ENCODE results near the gene FAM9C.
"Not testable (repeated sequence)": the region's sequence is repeated elsewhere in the genome, so short reads cannot be mapped to it uniquely, and the experiment has no call there.

The FAM9C gene

GRCh38 chrX:13044441-13044840 lies at the start of gene FAM9C:
Gene FAM9C, minus strand, starts transcription at chrX:13044620. Its CDS starts 831 bp downstream, at chrX:13043789.
- DNase-seq = no peak

- DNase-seq = no peak
Observed at GRCh38 chrX:13093529-13094140, 49.2 kb upstream of the FAM9C start.

DNA sequence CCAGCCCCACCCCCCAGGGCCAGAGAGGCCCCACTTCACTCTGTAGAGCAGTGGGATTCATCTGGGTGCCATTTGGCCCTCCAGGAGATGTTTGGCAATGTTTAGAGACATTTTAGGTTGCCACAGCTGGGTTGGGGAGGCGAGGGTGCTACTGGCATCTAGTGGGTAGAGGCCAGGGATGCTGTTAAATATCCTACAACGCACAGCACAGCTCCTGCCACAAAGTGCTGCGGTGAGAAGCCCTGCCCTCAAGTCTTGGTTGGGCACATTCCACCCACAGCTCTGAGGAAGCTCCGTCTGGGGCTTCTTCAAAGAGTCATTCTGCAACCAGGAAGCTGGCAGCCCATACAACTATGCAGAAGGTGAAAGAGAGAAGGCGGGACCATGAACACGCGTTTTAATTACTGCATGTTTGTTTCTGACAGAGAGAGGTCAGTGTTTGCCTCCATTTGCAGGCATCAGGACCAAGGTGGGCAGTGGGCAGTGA lies 48.1 kb upstream of the FAM9C start:
- no peak for DNase-seq

- no peak for DNase-seq
Observed at GRCh38 chrX:13091111-13091765, 46.8 kb upstream of the FAM9C start.

DNA sequence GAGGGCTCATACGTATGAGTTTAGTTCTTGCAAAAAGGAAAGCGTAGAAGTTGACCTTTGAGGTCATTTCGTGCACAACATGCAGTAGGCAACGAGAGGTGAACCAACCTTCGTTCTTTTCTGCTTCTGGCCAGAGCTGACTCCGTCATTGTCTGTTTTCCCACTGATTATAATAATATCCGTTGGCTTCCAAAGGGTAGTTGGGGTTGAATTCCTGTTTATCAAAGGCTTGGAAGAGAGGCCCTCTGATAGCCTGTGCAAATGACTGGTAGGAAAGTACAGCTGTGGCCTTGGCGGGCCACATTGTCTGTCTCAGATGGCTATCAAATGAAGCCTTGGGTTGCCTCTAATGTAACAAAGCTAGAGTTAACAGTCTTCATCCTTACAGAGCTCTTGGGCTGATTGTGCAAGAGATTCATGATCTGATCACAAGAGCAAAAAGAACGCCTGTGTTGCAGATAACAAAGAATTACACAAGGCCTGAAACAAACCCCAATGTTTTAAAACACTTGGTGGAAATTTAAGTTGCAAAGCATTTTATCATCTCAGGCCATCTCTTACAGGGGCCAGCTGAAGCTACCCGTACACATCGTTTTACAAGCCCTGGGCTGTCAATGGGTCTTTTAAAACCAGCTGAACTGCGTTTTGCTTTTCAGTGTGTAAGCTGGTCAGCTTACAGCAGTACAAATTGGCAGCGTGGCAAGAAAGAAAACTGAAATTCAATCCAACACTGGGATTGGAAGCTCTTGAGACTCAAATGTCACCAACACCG lies 46.1 kb upstream of the FAM9C start:
- no peak for DNase-seq

GRCh38 chrX:13090027-13090338 lies 45.6 kb upstream of the FAM9C start:
- no peak for DNase-seq

- no peak for DNase-seq
Observed at GRCh38 chrX:13088156-13088487, 43.7 kb upstream of the FAM9C start.

GRCh38 chrX:13087322-13088155 lies 43.1 kb upstream of the FAM9C start:
- no peak for DNase-seq

GRCh38 chrX:13086793-13087321 lies 42.4 kb upstream of the FAM9C start:
- not testable (repeated sequence) for DNase-seq

- no peak for DNase-seq
Observed at GRCh38 chrX:13086076-13086475, 41.7 kb upstream of the FAM9C start.

DNA sequence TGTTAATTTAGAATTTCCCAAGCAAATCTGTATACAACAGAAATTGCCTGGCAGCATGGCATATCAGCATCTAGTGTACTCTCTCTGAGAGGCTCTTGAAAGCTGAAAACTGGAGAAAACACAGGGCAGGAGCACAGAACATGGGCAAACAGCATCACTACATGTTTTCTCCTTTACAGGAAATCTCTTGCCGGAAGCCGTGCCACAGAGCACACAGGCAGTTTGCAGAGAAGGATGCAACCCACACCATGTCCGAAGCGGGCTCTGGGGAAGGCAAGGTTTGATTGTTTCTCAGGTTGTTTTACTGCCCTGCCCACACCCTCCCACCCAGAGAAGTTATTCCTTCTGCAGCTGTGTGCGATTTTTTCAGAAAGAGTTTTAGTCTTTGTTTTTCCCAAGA lies 41.1 kb upstream of the FAM9C start:
- DNase-seq = no peak

GRCh38 chrX:13084611-13085010 lies 40.2 kb upstream of the FAM9C start:
- DNase-seq = no peak

DNA sequence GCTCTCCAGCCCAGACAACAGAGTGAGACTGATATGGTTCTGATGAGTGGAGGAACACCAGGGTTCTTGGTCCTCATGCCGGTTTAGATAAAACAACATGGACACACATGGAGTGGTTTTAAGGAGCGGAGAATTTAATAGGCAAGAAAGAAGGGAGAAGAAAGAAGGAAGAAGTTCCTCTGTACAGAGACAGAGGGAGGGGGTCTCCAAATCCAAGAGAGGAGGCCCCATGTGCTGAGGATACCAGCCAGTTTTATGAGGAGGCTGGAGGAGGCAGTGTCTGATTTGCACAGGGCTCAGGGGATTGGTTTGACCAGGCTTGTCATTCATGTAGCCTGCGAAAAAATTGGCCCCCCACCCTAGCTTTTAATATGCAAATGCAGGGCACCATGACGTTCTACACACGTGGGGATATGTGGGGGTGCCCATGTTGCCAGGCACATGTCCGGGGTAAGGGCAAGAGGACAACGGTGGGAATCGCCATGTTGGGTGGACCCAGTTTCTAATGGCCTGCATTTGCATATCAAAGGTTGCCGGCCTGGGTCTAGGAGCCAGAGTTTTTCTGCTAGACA lies 39.4 kb upstream of the FAM9C start:
- DNase-seq = not testable (repeated sequence)

DNA sequence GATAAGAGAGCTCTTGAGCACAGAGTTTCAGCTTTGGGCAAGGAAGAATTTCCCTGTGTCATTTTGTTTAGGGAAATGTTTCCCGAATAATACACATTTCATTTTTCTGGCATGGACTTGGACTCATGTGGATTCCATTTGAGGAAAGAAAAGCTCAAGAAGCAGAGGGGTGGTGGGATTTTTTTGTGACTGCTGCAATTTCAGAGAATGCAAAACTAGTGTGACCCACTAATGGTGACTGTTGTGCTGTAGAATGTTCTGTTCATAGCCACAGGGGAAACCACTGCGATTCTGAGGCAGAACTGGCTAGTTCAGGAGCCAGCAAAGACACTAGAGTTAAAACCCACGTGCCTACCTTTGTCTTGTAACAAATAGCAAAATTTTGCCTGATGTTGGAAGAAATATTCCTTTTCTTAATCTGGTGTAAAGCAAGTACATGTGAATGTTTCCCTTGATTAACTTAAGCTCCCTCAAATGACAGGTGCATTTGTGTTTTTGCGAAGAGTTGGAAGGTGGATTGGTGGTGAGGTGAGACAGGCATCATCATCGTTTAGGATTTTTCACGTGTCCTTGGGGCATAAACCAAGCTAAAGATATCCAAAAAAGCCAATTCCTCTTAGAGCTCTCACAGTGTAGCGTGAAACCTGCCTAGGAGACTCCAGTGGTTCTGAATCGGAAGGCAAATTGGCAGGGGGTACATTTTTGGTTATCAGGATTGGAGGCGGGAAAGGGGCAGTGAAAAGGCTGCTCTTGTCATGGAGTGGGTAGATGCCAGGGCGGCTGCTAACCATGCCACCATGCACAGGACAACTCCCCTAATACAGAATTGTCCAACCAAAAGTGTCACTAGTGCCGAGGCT lies 38.0 kb upstream of the FAM9C start:
- no peak for DNase-seq

- DNase-seq = no peak
Observed at GRCh38 chrX:13081395-13082205, 37.2 kb upstream of the FAM9C start.

GRCh38 chrX:13080128-13080795 lies 35.8 kb upstream of the FAM9C start:
- DNase-seq = no peak

DNA sequence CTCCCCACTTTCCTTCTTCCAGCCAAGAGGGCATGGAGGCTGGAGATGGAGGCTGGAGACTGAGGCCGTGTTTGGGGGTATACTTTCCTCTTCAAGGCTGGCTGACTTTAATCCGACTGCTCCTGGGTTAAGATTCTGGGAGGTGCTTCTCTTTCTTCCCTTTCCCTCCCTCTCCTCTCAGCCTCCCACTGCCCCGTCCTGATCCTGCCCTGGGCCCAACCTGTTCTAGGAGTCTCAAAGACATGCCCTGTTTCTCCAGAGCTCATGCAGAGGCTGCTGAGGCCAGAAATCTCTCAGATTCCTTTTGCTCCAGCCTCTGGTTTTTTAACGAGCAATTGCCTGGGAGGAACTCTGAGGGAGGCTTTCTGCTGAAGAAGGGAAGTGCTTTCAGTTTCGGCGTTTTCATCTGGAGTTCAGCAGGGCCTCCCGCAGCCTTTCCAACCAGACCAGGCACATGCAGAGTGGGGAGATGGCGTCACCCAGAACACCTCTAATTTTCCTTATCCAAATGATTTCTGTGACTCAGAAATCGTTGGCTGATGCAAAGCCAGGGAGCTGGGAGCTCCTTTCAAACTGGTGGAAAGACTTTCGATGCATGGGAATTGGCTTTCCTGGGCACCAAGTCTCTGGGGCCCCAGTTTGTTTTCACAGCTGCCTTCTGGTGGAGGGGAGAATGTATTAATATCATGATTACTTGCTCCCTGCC lies 34.5 kb upstream of the FAM9C start:
- no peak for DNase-seq

GRCh38 chrX:13077168-13077567 lies 32.7 kb upstream of the FAM9C start:
- DNase-seq = no peak

DNA sequence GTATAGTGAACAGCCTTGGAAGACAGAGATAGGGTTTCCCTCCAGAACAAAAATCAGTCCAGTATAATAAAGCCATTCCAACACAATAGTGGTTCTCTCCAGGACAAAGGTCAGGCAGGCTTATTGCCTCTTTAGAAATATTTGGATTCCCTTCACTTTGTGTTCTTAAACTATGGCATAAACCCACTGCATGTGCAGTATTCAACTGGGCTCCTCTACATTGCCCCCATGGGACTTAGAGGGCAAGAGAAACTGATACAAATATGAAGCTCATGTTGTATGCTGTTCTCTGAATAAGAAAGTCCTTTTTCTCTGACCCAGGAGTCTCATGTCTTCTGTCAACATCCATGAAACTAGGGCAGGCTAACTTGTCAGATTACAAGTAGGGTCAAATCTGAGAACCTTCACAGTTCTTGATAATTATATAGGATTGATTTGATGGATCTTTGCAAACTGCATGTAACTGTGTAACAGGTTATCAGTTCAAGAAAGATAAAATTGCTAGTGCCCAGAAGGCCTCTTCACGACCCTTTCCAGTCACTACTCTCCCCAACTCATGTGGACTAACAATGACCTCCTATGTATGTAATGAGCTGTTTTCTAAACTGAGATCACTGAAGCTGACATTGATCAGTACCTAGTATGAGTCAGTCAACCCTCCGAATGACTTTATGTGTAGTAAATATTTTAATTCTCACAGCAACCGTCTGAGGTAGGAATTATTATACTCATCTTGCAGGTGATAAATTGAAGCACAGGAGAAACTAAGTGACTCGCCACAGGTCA lies 31.9 kb upstream of the FAM9C start:
- DNase-seq = no peak

Measured in DMS 273 treated with DMSO at 0.1 percent for 48 hours (cell line).